Gastrocnemius medialis (tissue), 4 donors: ENCODE measurements around the gene GPR32.

Source experiments
- POLR2A ChIP-seq, 2 donors: fragments of 450-650 bp; IDR thresholded peaks; one replicate each; pipeline ENCODE4 v1.6.1; 2017; ENCODE audit warnings: antibody characterized with exemption in 2 of 2, mild to moderate bottlenecking in 2 of 2, moderate library complexity in 2 of 2
- TF ChIP-seq, protein P1 (sequence below), 5 experiments: fragments of 450-650 bp in 3 of 5; fragments of 200-600 bp in 2 of 5; sonication (generic) in 2 of 5; IDR thresholded peaks in 4 of 5; conservative IDR thresholded peaks in 1 of 5; 1 replicate in 4 of 5; 2 replicates in 1 of 5; pipeline ENCODE4 v1.5.1; 2016 to 2019; ENCODE audit warnings: antibody characterized with exemption in 5 of 5, mild to moderate bottlenecking in 3 of 5, moderate library complexity in 3 of 5

DNA sequence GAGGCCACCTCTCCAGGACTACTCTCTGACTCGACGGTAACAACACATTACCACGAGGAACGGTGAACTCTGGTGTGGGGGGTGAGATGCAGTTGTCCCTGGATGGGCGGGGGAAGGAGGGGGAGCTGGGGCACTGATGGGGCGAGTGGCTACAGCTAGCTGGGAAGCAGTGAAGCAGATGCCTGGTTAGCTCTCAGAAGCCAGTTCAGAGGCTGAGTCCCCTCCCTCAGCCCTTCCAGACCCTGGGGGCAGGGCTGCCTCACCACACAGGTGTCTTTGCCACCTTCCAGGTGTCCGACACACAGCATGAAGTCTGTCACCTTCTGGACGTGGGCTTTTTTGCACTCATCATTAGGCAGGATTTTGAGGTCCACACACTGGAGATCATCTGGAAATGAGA lies 49.4 kb downstream of the GPR32 start:
- TF ChIP-seq, protein P1, sequence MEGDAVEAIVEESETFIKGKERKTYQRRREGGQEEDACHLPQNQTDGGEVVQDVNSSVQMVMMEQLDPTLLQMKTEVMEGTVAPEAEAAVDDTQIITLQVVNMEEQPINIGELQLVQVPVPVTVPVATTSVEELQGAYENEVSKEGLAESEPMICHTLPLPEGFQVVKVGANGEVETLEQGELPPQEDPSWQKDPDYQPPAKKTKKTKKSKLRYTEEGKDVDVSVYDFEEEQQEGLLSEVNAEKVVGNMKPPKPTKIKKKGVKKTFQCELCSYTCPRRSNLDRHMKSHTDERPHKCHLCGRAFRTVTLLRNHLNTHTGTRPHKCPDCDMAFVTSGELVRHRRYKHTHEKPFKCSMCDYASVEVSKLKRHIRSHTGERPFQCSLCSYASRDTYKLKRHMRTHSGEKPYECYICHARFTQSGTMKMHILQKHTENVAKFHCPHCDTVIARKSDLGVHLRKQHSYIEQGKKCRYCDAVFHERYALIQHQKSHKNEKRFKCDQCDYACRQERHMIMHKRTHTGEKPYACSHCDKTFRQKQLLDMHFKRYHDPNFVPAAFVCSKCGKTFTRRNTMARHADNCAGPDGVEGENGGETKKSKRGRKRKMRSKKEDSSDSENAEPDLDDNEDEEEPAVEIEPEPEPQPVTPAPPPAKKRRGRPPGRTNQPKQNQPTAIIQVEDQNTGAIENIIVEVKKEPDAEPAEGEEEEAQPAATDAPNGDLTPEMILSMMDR (IDR thresholded peaks at IDR 0.05 in 4 of 5, conservative IDR thresholded peaks at IDR 0.05 in 1 of 5): no peak
- no peak for TF ChIP-seq POLR2A (IDR thresholded peaks at IDR 0.05)
